H1 (cell line): ENCODE measurements around the gene WHAMM. TPM values are rescaled to one million over a fixed set of nuclear protein-coding genes. Genes with fewer than 3 reads are reported as not detected.

Source experiments
- CTCF ChIA-PET: fragments of 300-600 bp; sonication (Branson Sonifier 250); formaldehyde crosslinking; loops from one replicate; lab custom pipeline; 2021; ENCODE audit not compliant: partially characterized antibody; lab: Charles Lee
- POLR2A ChIA-PET: fragments of 300-600 bp; sonication (Branson Sonifier 250); formaldehyde crosslinking; loops from one replicate; lab custom pipeline; 2021; ENCODE audit warnings: inconsistent platforms; ENCODE audit not compliant: partially characterized antibody; lab: Charles Lee
- DNase-seq, 2 experiments: peaks; one replicate each; pipeline versions ENCODE4 v3.0.0 to v3.0.0-alpha.2; 2010 to 2022; ENCODE audit warnings: low spot score in 2 of 2, low read depth in 1 of 2, mixed read lengths in 1 of 2
- FAIRE-seq: peaks from 2 replicates; lab custom pipeline; 2011; peaks lifted over from hg19 to GRCh38; lab: Jason Lieb, UNC
- H2AFZ ChIP-seq: 2 replicates; pipeline ENCODE4 v1.8.1; 2012; ENCODE audit warnings: low read length, inconsistent platforms
- H2AK5ac ChIP-seq: 2 replicates; pipeline ENCODE4 v1.6.1; 2013; ENCODE audit warnings: low read depth, low read length
- H2BK120ac ChIP-seq: replicated peaks from 2 replicates; pipeline ENCODE3; 2013; ENCODE audit warnings: low read depth, low read length, inconsistent platforms
- H2BK12ac ChIP-seq: 2 replicates; pipeline ENCODE4 v1.6.1; 2013; ENCODE audit warnings: low read depth, low read length
- H2BK15ac ChIP-seq: 2 replicates; pipeline ENCODE4 v1.6.1; 2013; ENCODE audit warnings: low read length
- H2BK20ac ChIP-seq: 2 replicates; pipeline ENCODE4 v1.6.1; 2013; ENCODE audit warnings: low read length
- H2BK5ac ChIP-seq: 2 replicates; pipeline ENCODE4 v1.6.1; 2013; ENCODE audit warnings: low read depth, low read length
- H3K14ac ChIP-seq: 2 replicates; pipeline ENCODE4 v1.6.1; 2013; ENCODE audit warnings: inconsistent platforms; ENCODE audit not compliant: insufficient read length
- H3K18ac ChIP-seq: 2 replicates; pipeline ENCODE4 v1.6.1; 2013; ENCODE audit warnings: low read length; ENCODE audit errors: extremely low read depth
- H3K23ac ChIP-seq: 2 replicates; pipeline ENCODE4 v1.6.1; 2013; ENCODE audit warnings: inconsistent platforms; ENCODE audit not compliant: insufficient read length
- H3K23me2 ChIP-seq: 2 replicates; pipeline ENCODE4 v1.6.1; 2013; ENCODE audit warnings: low read depth, low read length
- H3K27ac ChIP-seq: 2 replicates; pipeline ENCODE4 v1.6.1; 2011; ENCODE audit warnings: low read depth, low read length, inconsistent platforms
- H3K27me3 ChIP-seq, 4 experiments: replicated peaks in 1 of 4; 1 replicate in 1 of 4; 2 replicates in 3 of 4; pipeline versions ENCODE4 v1.6.1 to v1.8.1; 2011 to 2013; ENCODE audit warnings: low read length in 3 of 4, mild to moderate bottlenecking in 3 of 4, inconsistent platforms in 2 of 4, mixed read lengths in 2 of 4, moderate library complexity in 1 of 4; ENCODE audit not compliant: control insufficient read depth in 3 of 4, insufficient read depth in 3 of 4; ENCODE audit errors: extremely low read depth in 1 of 4
- H3K36me3 ChIP-seq, 4 experiments: 2 replicates each; pipeline versions ENCODE4 v1.6.1 to v1.8.1; 2011 to 2013; ENCODE audit warnings: mild to moderate bottlenecking in 4 of 4, low read length in 3 of 4, moderate library complexity in 2 of 4, control low read depth in 1 of 4, inconsistent platforms in 1 of 4; ENCODE audit not compliant: insufficient read depth in 4 of 4, control insufficient read depth in 2 of 4
- H3K4ac ChIP-seq: replicated peaks from 2 replicates; pipeline ENCODE3; 2013; ENCODE audit warnings: low read length, low read depth, mixed read lengths, inconsistent platforms; ENCODE audit not compliant: insufficient read length
- H3K4me1 ChIP-seq, 4 experiments: replicated peaks in 1 of 4; 1 replicate in 1 of 4; 2 replicates in 3 of 4; pipeline versions ENCODE4 v1.6.1 to v1.8.1; 2011 to 2013; ENCODE audit warnings: low read length in 3 of 4, inconsistent platforms in 2 of 4, mixed read lengths in 1 of 4; ENCODE audit not compliant: insufficient read depth in 4 of 4, control insufficient read depth in 3 of 4
- H3K4me2 ChIP-seq, 2 experiments: 2 replicates each; pipeline versions ENCODE4 v1.6.1 to v1.8.1; 2011 to 2013; ENCODE audit warnings: low read depth in 2 of 2, low read length in 2 of 2, control low read depth in 1 of 2, inconsistent platforms in 1 of 2, mild to moderate bottlenecking in 1 of 2; ENCODE audit not compliant: insufficient read depth in 1 of 2
- H3K4me3 ChIP-seq, 4 experiments: fragments of 200-600, 300-600 bp in 1 of 4; sonication (generic), shearing (Covaris generic), sonication (Bioruptor Twin) in 1 of 4; 2 replicates each; pipeline versions ENCODE4 v1.5.1 to v1.8.1; 2011 to 2016; ENCODE audit warnings: low read length in 4 of 4, low read depth in 3 of 4, control low read depth in 2 of 4, inconsistent platforms in 2 of 4, mild to moderate bottlenecking in 2 of 4, mixed read lengths in 1 of 4, moderate library complexity in 1 of 4; ENCODE audit not compliant: insufficient read depth in 2 of 4; ENCODE audit errors: extremely low read depth in 1 of 4
- H3K56ac ChIP-seq: replicated peaks from 2 replicates; pipeline ENCODE3; 2013; ENCODE audit warnings: low read depth, mild to moderate bottlenecking, mixed read lengths, low read length, inconsistent platforms; ENCODE audit not compliant: insufficient read length
- H3K79me1 ChIP-seq: 2 replicates; pipeline ENCODE4 v1.6.1; 2013; ENCODE audit warnings: low read depth, low read length, control low read depth
- H3K79me2 ChIP-seq, 2 experiments: 2 replicates each; pipeline versions ENCODE4 v1.6.1 to v1.8.1; 2012 to 2013; ENCODE audit warnings: low read length in 2 of 2, mild to moderate bottlenecking in 2 of 2, inconsistent platforms in 1 of 2; ENCODE audit not compliant: insufficient read depth in 2 of 2, control insufficient read depth in 1 of 2
- H3K9ac ChIP-seq, 4 experiments: replicated peaks in 1 of 4; 1 replicate in 1 of 4; 2 replicates in 3 of 4; pipeline versions ENCODE4 v1.6.1 to v1.8.1; 2011 to 2013; ENCODE audit warnings: low read depth in 3 of 4, low read length in 3 of 4, control low read depth in 2 of 4, mild to moderate bottlenecking in 2 of 4, moderate library complexity in 2 of 4, inconsistent platforms in 1 of 4; ENCODE audit errors: extremely low read depth in 1 of 4
- H3K9me3 ChIP-seq, 2 experiments: 2 replicates each; pipeline versions ENCODE4 v1.6.1 to v1.8.1; 2012 to 2013; ENCODE audit warnings: mild to moderate bottlenecking in 2 of 2, moderate library complexity in 2 of 2, control low read depth in 1 of 2, inconsistent platforms in 1 of 2, low read depth in 1 of 2, low read length in 1 of 2, mixed read lengths in 1 of 2; ENCODE audit not compliant: insufficient read depth in 2 of 2
- H4K20me1 ChIP-seq, 2 experiments: replicated peaks in 1 of 2; 2 replicates each; pipeline versions ENCODE3 to v1.8.1; 2011 to 2013; ENCODE audit warnings: inconsistent platforms in 2 of 2, low read length in 2 of 2, mild to moderate bottlenecking in 1 of 2; ENCODE audit not compliant: insufficient read depth in 2 of 2, control insufficient read depth in 1 of 2
- H4K5ac ChIP-seq: 2 replicates; pipeline ENCODE4 v1.6.1; 2013; ENCODE audit warnings: low read length, low read depth, mixed read lengths, inconsistent platforms; ENCODE audit not compliant: insufficient read length
- H4K8ac ChIP-seq: 2 replicates; pipeline ENCODE4 v1.8.0; 2013; ENCODE audit warnings: mild to moderate bottlenecking, moderate library complexity, low read length, inconsistent platforms; ENCODE audit not compliant: insufficient read depth; ENCODE audit errors: extremely low read depth
- H4K91ac ChIP-seq: replicated peaks from 2 replicates; pipeline ENCODE3; 2013; ENCODE audit warnings: low read length, mixed read lengths, inconsistent platforms; ENCODE audit not compliant: insufficient read length
- BCL11A ChIP-seq, 2 experiments: IDR thresholded peaks; one replicate each; pipeline ENCODE4 v1.6.1; 2011; ENCODE audit warnings: low read depth in 2 of 2, low read length in 2 of 2, mild to moderate bottlenecking in 2 of 2
- CEBPB ChIP-seq: IDR thresholded peaks from 2 replicates; pipeline ENCODE4 v1.6.1; 2012; ENCODE audit warnings: low read depth, low read length
- EP300 ChIP-seq, 2 experiments: IDR thresholded peaks; 1 replicate in 1 of 2; 2 replicates in 1 of 2; pipeline ENCODE4 v1.6.1; 2011 to 2012; ENCODE audit warnings: low read depth in 2 of 2, low read length in 2 of 2, mild to moderate bottlenecking in 2 of 2, borderline replicate concordance in 1 of 2, inconsistent platforms in 1 of 2, moderate library complexity in 1 of 2
- KDM4A ChIP-seq: IDR thresholded peaks from one replicate; pipeline ENCODE4 v1.7.1; 2012; ENCODE audit warnings: low read depth, mild to moderate bottlenecking, moderate library complexity, low read length, inconsistent platforms; ENCODE audit not compliant: severe bottlenecking
- KDM5A ChIP-seq: fragments of 200-600 bp; IDR thresholded peaks from 2 replicates; pipeline ENCODE4 v1.7.1; 2012; ENCODE audit warnings: mild to moderate bottlenecking, low read length, inconsistent platforms, mixed read lengths
- MAFK ChIP-seq: IDR thresholded peaks from 2 replicates; pipeline ENCODE4 v1.6.1; 2012; ENCODE audit warnings: low read depth, mild to moderate bottlenecking, improper control_type of control experiment, low read length
- MAX ChIP-seq: IDR thresholded peaks from 2 replicates; pipeline ENCODE4 v1.6.1; 2012; ENCODE audit warnings: inconsistent platforms
- POLR2A ChIP-seq, 2 experiments: IDR thresholded peaks; 1 replicate in 1 of 2; 2 replicates in 1 of 2; pipeline ENCODE4 v1.6.1; 2011; ENCODE audit warnings: low read depth in 2 of 2, low read length in 2 of 2, mild to moderate bottlenecking in 2 of 2; ENCODE audit errors: control extremely low read depth in 1 of 2
- RFX5 ChIP-seq: IDR thresholded peaks from 2 replicates; pipeline ENCODE4 v1.6.1; 2011; ENCODE audit warnings: low read depth, low read length, improper control_type of control experiment, borderline replicate concordance
- RNF2 ChIP-seq: fragments of 200-900, 300-1000 bp; sonication (generic); IDR thresholded peaks from 2 replicates; pipeline ENCODE4 v1.7.1; 2016; ENCODE audit warnings: borderline replicate concordance, low read depth, mild to moderate bottlenecking, antibody characterized with exemption, low read length; ENCODE audit not compliant: poor library complexity, severe bottlenecking; ENCODE audit errors: missing control alignments
- SP2 ChIP-seq: IDR thresholded peaks from 2 replicates; pipeline ENCODE4 v1.6.1; 2012; ENCODE audit warnings: mild to moderate bottlenecking, low read length, inconsistent platforms
- SUZ12 ChIP-seq: fragments of 200-600 bp; sonication (generic); IDR thresholded peaks from 2 replicates; pipeline ENCODE4 v1.6.1; 2012; ENCODE audit warnings: mild to moderate bottlenecking, inconsistent platforms, low read length, moderate library complexity, mixed read lengths
- TCF12 ChIP-seq: IDR thresholded peaks from 2 replicates; pipeline ENCODE4 v1.6.1; 2011; ENCODE audit warnings: low read depth, mild to moderate bottlenecking, low read length
- TEAD4 ChIP-seq: IDR thresholded peaks from 2 replicates; pipeline ENCODE4 v1.6.1; 2012; ENCODE audit warnings: low read depth, low read length, inconsistent platforms, mixed read lengths
- WGBS, 2 experiments: shearing (Covaris generic) in 1 of 2; methylation state at CpG; one replicate each; pipeline versions ENCODE4 v1.1.6 to v1.1.7; 2013 to 2015; ENCODE audit warnings: low lambda C conversion rate in 2 of 2, mixed read lengths in 2 of 2, inconsistent platforms in 1 of 2, low coverage in 1 of 2, missing lambda C conversion rate in 1 of 2; ENCODE audit not compliant: insufficient replicate concordance in 2 of 2, insufficient coverage in 1 of 2, insufficient read length in 1 of 2; ENCODE audit errors: extremely low coverage in 1 of 2, missing lambda C conversion rate in 1 of 2; 5-methylcytosine and 5-hydroxymethylcytosine counted together
- polyA plus RNA-seq, 7 experiments: library from polyadenylated mRNA; depleted of rRNA in 3 of 7; stranded (reverse) in 5 of 7; unstranded in 2 of 7; fragments of >200 nt in 5 of 7; fragments of 200-250 nt in 2 of 7; gene quantifications; 1 replicate in 5 of 7; 2 replicates in 1 of 7; 4 replicates in 1 of 7; pipeline versions ENCODE4 v1.2.1 to v1.2.3, GENCODE V29; 2011 to 2013; ENCODE audit warnings: missing spikeins in 2 of 7, mixed read lengths in 2 of 7
- total RNA-seq: library from RNA; stranded (reverse); fragmentation: NEBNext Ultra II Directional; extraction: Animal tissue kit (Norgen Biotek cat#: 25700); gene quantifications from 2 replicates; pipeline ENCODE4 v1.2.1, GENCODE V29; 2021

WHAMM gene
- total and polyA plus RNA-seq, 2 of the 8 experiments (the other 6 are each of a cell fraction or from before 2014, with no cell fraction given) = 1.1 to 3.3 TPM

- Histone ChIP-seq H2BK5ac (no peak overlapping the region), H2AK5ac (no peak overlapping the region), H4K5ac (no peak overlapping the region), H3K9me3 (no peaks in the 10 kb centered on the region), H3K56ac (no peak overlapping the region), H3K4me2 (no peak overlapping the region), H4K8ac (no peak overlapping the region), H3K27ac (no peak overlapping the region), H3K27me3 (no peaks in the 10 kb centered on the region), H4K91ac (no peak overlapping the region), H2AFZ (no peak overlapping the region), H2BK12ac (no peak overlapping the region), H3K79me2 (no peaks in the 10 kb centered on the region), H2BK15ac (no peak overlapping the region), H3K4me3 (no peak overlapping the region), H3K36me3 (no peaks in the 10 kb centered on the region), H3K23ac (no peak overlapping the region), H3K4ac (no peak overlapping the region), H3K14ac (no peak overlapping the region), H3K4me1 (no peaks in the 10 kb centered on the region), H3K9ac (no peak overlapping the region), H3K23me2 (no peaks in the 10 kb centered on the region), H2BK20ac (no peak overlapping the region), H3K79me1 (no peaks in the 10 kb centered on the region), H2BK120ac (no peak overlapping the region), H3K18ac (no peak overlapping the region), H4K20me1 (no peaks in the 10 kb centered on the region)
- ChIA-PET POLR2A (interaction anchor here (0.7 kb wide), 1 partner anchor 793 kb away, joined by 3 read pairs; no protein-coding TSS in a partner anchor), CTCF (interaction anchor here (0.6 to 1.4 kb wide), 5 partner anchors 16 to 173 kb away, joined by 3 to 6 read pairs (median 3); no protein-coding TSS in a partner anchor)
- DNase-seq (no peak), FAIRE-seq (no peak)
- WGBS, 2 experiments = 83% methylated on average over 5 of the region's 5 CpGs; no CpG with 5 or more reads in 1 of the 2 experiments
- no peak for TF ChIP-seq MAFK
- no peak for TF ChIP-seq TEAD4
- TF ChIP-seq KDM5A = no peak
- TF ChIP-seq SUZ12 = no peak
- TF ChIP-seq RFX5 = no peak
- TF ChIP-seq CEBPB = no peak
- TF ChIP-seq RNF2 = no peak
- TF ChIP-seq EP300 (IDR thresholded peaks at IDR 0.05; ENCODE audit: borderline replicate concordance in 1 of 2, low read depth in 2 of 2, low read length in 2 of 2) = no peak
- TF ChIP-seq MAX = no peak
- no peak for TF ChIP-seq SP2
- TF ChIP-seq BCL11A (IDR thresholded peaks at IDR 0.05; ENCODE audit: low read depth in 2 of 2, low read length in 2 of 2) = no peak
- no peak for TF ChIP-seq TCF12
- no peak for TF ChIP-seq KDM4A
- TF ChIP-seq POLR2A (IDR thresholded peaks at IDR 0.05; ENCODE audit: control extremely low read depth in 1 of 2, low read depth in 2 of 2, low read length in 2 of 2) = no peak
Measured at GRCh38 chr15:82871358-82871757, 61.9 kb downstream of the WHAMM start.
